ENCODE measurements around the gene PLXNB2.

Gene PLXNB2

DNA sequence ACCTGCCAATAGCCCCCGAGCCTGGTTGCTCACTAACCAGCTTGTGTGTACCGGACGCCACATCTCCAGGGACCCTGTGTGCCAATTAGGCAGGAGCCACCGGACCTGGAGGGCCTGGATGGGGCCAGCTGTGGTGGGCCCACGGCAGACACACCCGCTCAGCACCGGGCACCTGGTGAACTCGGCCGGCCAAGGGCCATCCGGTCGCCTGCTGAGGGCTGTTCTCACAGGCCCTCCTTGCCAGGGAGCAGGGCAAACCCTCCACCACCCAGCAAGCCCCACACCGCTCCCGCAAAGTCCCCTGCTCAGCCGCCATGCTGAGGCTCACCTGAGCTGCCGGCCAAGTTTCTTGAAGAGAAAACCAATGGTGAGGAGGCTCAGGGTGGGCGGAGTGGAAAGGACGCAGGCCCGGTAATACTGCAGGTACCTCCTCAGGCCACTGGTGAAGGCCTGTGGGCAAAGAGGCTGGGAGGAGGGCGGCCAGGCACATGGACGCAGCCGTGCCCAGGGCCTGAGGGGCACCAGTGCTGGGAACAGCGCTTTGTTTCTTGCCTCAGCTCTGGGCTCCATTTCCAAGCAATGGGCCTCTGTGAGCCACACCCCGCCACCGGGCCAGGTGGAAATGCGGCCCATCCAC lies 79.7 kb downstream of the PLXNB2 start:
- no peak for DNase-seq (ENCODE audit: low read depth)

DNA sequence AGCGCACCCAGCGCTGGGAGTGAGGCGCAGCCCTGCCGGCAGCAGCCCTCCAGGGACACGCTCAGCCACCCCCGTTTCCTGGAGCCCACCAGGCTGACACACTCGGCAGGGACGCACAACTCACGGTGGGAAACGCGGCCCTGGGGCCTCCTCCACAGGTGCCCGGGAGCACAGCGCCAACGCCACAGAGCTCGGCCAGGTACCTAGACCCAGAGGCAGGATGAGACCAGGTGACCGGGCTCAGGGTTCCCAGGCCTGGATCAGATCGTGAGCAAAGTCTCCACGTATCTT lies 80.6 kb downstream of the PLXNB2 start:
- no peak for DNase-seq (ENCODE audit: low read depth)

DNA sequence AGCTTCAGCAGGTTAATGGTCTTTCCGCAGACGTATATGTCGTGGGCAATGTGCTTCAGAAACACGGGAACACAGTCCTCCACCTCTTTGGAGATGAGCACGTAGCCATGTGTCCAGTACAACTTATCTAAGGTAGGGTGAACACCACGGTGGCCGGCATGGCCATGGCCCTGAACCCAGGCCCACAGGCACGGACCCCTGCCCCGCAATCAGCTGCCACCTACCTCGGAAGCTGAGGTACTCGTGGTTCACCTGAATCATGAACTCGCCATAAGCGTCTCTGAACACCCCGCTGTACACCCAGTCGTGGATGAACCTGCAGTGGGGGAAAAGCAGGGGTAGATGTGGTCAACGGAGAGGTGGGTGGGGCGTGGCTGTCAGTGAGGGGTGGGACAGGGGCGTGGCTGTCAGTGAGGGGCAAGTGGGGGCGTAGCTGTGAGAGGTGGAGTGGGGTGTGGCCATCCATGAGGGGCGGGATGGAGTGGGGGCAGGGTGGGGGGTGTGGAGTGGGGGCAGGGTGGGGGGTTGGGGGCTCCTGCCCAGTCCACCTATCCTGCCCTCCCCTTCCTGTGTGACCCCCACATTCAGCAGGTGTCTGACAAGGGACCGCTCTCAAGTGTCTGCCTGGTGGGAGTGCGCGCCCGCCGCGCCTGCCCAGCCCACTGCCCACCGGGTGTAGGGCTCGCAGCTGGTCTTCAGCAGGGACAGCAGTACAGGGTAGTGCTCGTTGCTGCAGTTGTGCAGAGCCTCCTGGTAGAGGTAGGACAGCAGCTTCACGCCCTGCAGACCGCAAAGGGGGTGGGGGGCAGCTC lies 81.2 kb downstream of the PLXNB2 start:
- no peak for DNase-seq (ENCODE audit: low read depth)

DNA sequence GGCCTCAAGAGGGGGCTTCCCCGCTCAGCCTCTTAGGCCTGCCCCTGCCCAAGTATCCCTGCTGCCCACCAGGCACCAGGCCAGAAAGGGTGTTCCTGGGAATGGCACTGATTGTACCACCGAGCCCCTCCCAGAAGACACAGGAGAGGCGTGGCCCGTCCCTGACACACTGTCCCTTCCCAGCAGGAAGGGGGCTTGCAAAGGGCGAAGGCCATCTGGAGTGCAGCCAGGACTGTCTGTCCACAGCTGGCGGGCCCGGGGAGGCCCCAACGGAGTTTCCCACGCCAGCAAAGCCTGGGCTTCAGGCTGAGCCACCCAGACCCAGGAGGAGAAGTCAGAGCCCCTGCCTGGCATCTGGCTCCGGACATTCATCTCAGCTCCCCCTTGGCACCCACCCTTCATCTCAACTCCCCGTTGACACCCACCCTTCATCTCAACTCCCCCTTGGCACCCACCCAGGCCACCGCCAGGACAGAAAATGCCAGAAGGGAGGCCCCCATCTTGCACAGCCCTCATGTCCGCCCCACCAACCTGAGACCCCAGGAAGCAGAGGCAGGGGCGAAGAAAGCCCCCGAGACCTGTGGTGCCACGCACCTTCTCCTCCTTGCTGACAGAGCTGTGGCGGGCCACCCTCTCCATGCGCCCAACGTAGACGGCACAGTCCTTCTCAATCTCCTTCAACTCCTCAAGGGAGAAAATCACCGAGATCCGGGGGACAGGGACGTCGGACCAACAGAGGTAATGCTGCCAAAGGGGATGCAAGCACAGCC lies 82.1 kb downstream of the PLXNB2 start:
- DNase-seq (ENCODE audit: low read depth) = no peak
